K562 (cell line): ENCODE results near the gene FBXO21. TPM values are rescaled to one million over a fixed set of nuclear protein-coding genes. Genes with fewer than 3 reads are reported as not detected.
A peak's percentile ranks its signal among the peaks of the same experiment; 100 is the strongest.
"Not testable (repeated sequence)": the region's sequence is repeated elsewhere in the genome, so short reads cannot be mapped to it uniquely, and the experiment has no call there.

ENCODE experiments used
- ATAC-seq: fragments of 200-7000 bp; cut with Tn5 transposase; 3 replicates; pipeline ENCODE4 v1.9.1; 2020; ENCODE audit warnings: moderate library complexity
- BruUV-seq: library from RNA; stranded (reverse); fragments of 400-500 nt; replicated peaks from 2 replicates; lab custom pipeline; 2021; lab: Mats Ljungman, UMichigan
- CTCF ChIA-PET: fragments of 300-600 bp; formaldehyde crosslinking; extraction: SDS; loops from one replicate; lab custom pipeline; 2021; ENCODE audit warnings: low intra/inter-chr PET ratio; lab: Yijun Ruan, JAX
- POLR2A ChIA-PET: fragments of 300-600, 350-650 bp; sonication (Branson Sonifier 250); formaldehyde crosslinking; extraction: SDS; loops from one replicate; lab custom pipeline; 2021; ENCODE audit warnings: antibody characterized with exemption, inconsistent platforms; lab: Yijun Ruan, JAX
- DNase-seq, 4 experiments: peaks; one replicate each; pipeline versions ENCODE4 v3.0.0 to v3.0.0-alpha.2; 2011 to 2018; ENCODE audit warnings: low spot score in 3 of 4, mixed read lengths in 3 of 4; ENCODE audit errors: extremely low read depth in 1 of 4
- FAIRE-seq: peaks from 2 replicates; lab custom pipeline; 2011; peaks lifted over from hg19 to GRCh38; lab: Jason Lieb, UNC
- H2AFZ ChIP-seq: 2 replicates; pipeline ENCODE4 v1.6.0; 2011; ENCODE audit warnings: low read depth, low read length, control low read depth, inconsistent platforms
- H3K27ac ChIP-seq: fragments of 200-600 bp; 3 replicates; pipeline ENCODE4 v1.8.0; 2011; ENCODE audit warnings: low read depth, mild to moderate bottlenecking, control low read depth, inconsistent platforms, low read length, moderate library complexity, mixed read lengths; ENCODE audit errors: extremely low read depth
- H3K27me3 ChIP-seq, 2 experiments: fragments of 300-600 bp in 1 of 2; 2 replicates in 1 of 2; 3 replicates in 1 of 2; pipeline versions ENCODE4 v1.6.0 to v1.8.0; 2011; ENCODE audit warnings: inconsistent platforms in 2 of 2, low read length in 2 of 2, mild to moderate bottlenecking in 1 of 2, mixed read lengths in 1 of 2, moderate library complexity in 1 of 2; ENCODE audit not compliant: control insufficient read depth in 2 of 2, insufficient read depth in 2 of 2
- H3K36me3 ChIP-seq: fragments of 300-600 bp; 3 replicates; pipeline ENCODE4 v1.8.0; 2011; ENCODE audit warnings: mild to moderate bottlenecking, low read length, inconsistent platforms; ENCODE audit not compliant: control insufficient read depth, insufficient read depth
- H3K4me1 ChIP-seq, 2 experiments: fragments of 200-600 bp in 1 of 2; replicated peaks in 1 of 2; 2 replicates in 1 of 2; 3 replicates in 1 of 2; pipeline versions ENCODE4 v1.5.1 to v1.8.0; 2011; ENCODE audit warnings: inconsistent platforms in 2 of 2, low read length in 2 of 2, mild to moderate bottlenecking in 1 of 2, mixed read lengths in 1 of 2, moderate library complexity in 1 of 2; ENCODE audit not compliant: control insufficient read depth in 2 of 2, insufficient read depth in 2 of 2
- H3K4me2 ChIP-seq: 2 replicates; pipeline ENCODE4 v1.6.1; 2011; ENCODE audit warnings: low read length, control low read depth, inconsistent platforms, mixed read lengths; ENCODE audit not compliant: insufficient read depth
- H3K4me3 ChIP-seq: fragments of 200-600 bp; sonication (generic), shearing (Covaris generic); 2 replicates; pipeline ENCODE4 v1.5.1; 2016; ENCODE audit warnings: control low read depth, inconsistent platforms
- H3K79me2 ChIP-seq: fragments of 200-600 bp; 3 replicates; pipeline ENCODE4 v1.8.0; 2011; ENCODE audit warnings: low read length, inconsistent platforms; ENCODE audit not compliant: control insufficient read depth, insufficient read depth
- H3K9ac ChIP-seq, 2 experiments: 2 replicates each; pipeline versions ENCODE4 v1.6.0 to v1.6.1; 2011; ENCODE audit warnings: low read depth in 2 of 2, low read length in 2 of 2, control low read depth in 1 of 2, inconsistent platforms in 1 of 2, mild to moderate bottlenecking in 1 of 2, mixed read lengths in 1 of 2; ENCODE audit not compliant: insufficient read depth in 1 of 2
- H3K9me1 ChIP-seq: one replicate; pipeline ENCODE4 v1.6.0; 2011; ENCODE audit warnings: inconsistent platforms, mild to moderate bottlenecking, low read length, moderate library complexity; ENCODE audit not compliant: control insufficient read depth, insufficient read depth
- H3K9me3 ChIP-seq: replicated peaks from 2 replicates; pipeline ENCODE4 v1.5.1; 2011; ENCODE audit warnings: low read depth, low read length, inconsistent platforms; ENCODE audit not compliant: control insufficient read depth, insufficient read depth
- H4K20me1 ChIP-seq: replicated peaks from 2 replicates; pipeline ENCODE4 v1.6.1; 2011; ENCODE audit warnings: low read length, inconsistent platforms, mixed read lengths; ENCODE audit not compliant: control insufficient read depth, insufficient read depth
- ATF1 ChIP-seq, 2 experiments: fragments of 450-650 bp in 1 of 2; IDR thresholded peaks; 2 replicates each; pipeline ENCODE4 v1.6.1; 2016; ENCODE audit warnings: missing compliant biosample characterization in 1 of 2, missing genetic modification characterization in 1 of 2
- LARP7 ChIP-seq: fragments of 450-650 bp; IDR thresholded peaks from 2 replicates; pipeline ENCODE4 v1.6.1; 2016
- MAFF ChIP-seq: IDR thresholded peaks from 2 replicates; pipeline ENCODE4 v1.6.1; 2012; ENCODE audit warnings: low read length, improper control_type of control experiment
- MAFK ChIP-seq: IDR thresholded peaks from 2 replicates; pipeline ENCODE4 v1.6.1; 2011; ENCODE audit warnings: low read length, improper control_type of control experiment
- ZNF347 ChIP-seq: fragments of 450-650 bp; formaldehyde crosslinking; IDR thresholded peaks from 2 replicates; pipeline ENCODE4 v1.4.0; 2020; ENCODE audit warnings: low read depth, mild to moderate bottlenecking, moderate library complexity
- WGBS: fragments of 100-300 bp; shearing (Covaris generic); methylation state at CpG from one replicate; pipeline ENCODE4 v1.1.6; 2016; ENCODE audit warnings: low coverage, mixed read lengths; ENCODE audit not compliant: insufficient coverage; ENCODE audit errors: missing lambda C conversion rate; 5-methylcytosine and 5-hydroxymethylcytosine counted together
- in situ Hi-C: fragments of 300-500 bp; cut with MboI; formaldehyde crosslinking; loops from 4 replicates; pipeline ENCODE4 v1.15.0; 2018; ENCODE audit warnings: inconsistent platforms, mixed read lengths
- intact Hi-C: fragments of 100-400 bp; cut with micrococcal nuclease; formaldehyde crosslinking; loops from 2 replicates; pipeline ENCODE4 v1.14.2; 2022
- polyA plus RNA-seq, 8 experiments: library from polyadenylated mRNA; depleted of rRNA in 4 of 8; stranded (reverse) in 5 of 8; unstranded in 3 of 8; fragments of >200 nt; fragmentation: Nextera tagmentation in 2 of 8; fragmentation: Illumina TruSeq in 1 of 8; extraction: Ambion mirVana in 2 of 8; extraction: Trizol in 1 of 8; gene quantifications; 2 replicates each; pipeline versions ENCODE4 v1.2.1 to v1.2.3, GENCODE V29; 2011 to 2014; ENCODE audit warnings: inconsistent platforms in 1 of 8, missing spikeins in 1 of 8
- total RNA-seq, 7 experiments: library from RNA; depleted of rRNA in 6 of 7; stranded (reverse); fragments of >200 nt in 6 of 7; fragmentation: Illumina TruSeq in 2 of 7; extraction: Trizol in 2 of 7; gene quantifications; 2 replicates each; pipeline versions ENCODE4 v1.2.1 to v1.2.3, GENCODE V29; 2011 to 2021; ENCODE audit warnings: low replicate concordance in 1 of 7
- TF ChIP-seq, protein P1 (sequence below), 2 experiments: fragments of 450-650 bp; IDR thresholded peaks; 2 replicates each; pipeline ENCODE4 v1.6.1; 2016

The FBXO21 gene
- total and polyA plus RNA-seq, 9 of the 15 experiments (the other 6 are each of a cell fraction or from before 2014, with no cell fraction given), result 3.0 to 50.9 (median 9.1) TPM

- H3K9me1 ChIP-seq, result peaks cover 5% of the 10 kb centered on the region
- no peaks in the 10 kb centered on the region for H3K79me2 ChIP-seq
- no peak overlapping the region for H3K27ac ChIP-seq
- CTCF ChIA-PET, result no interaction called here
- H3K27me3 ChIP-seq, result peaks cover 22 to 46% of the 10 kb centered on the region in 2 experiments; a peak in 4 of 5 replicates
- H2AFZ ChIP-seq, result no peak overlapping the region
- no peaks in the 10 kb centered on the region for H3K9me3 ChIP-seq
- H3K4me2 ChIP-seq, result no peak overlapping the region
- H3K36me3 ChIP-seq, result no peaks in the 10 kb centered on the region
- H3K9ac ChIP-seq, result no peak overlapping the region
- H3K4me3 ChIP-seq, result no peak overlapping the region
- TF ChIP-seq ZNF347 (CRISPR knock-in tag) (no peak), LARP7 (no peak), ATF1 (CRISPR knock-in tag; IDR thresholded peaks at IDR 0.05) (no peak), ATF1 (tag; IDR thresholded peaks at IDR 0.05) (no peak), MAFK (0 out of 2 replicates have a peak, but pooled peaks have one; percentile 10), MAFF (0 out of 2 replicates have a peak, but pooled peaks have one; percentile 23)
- TF ChIP-seq, protein P1, sequence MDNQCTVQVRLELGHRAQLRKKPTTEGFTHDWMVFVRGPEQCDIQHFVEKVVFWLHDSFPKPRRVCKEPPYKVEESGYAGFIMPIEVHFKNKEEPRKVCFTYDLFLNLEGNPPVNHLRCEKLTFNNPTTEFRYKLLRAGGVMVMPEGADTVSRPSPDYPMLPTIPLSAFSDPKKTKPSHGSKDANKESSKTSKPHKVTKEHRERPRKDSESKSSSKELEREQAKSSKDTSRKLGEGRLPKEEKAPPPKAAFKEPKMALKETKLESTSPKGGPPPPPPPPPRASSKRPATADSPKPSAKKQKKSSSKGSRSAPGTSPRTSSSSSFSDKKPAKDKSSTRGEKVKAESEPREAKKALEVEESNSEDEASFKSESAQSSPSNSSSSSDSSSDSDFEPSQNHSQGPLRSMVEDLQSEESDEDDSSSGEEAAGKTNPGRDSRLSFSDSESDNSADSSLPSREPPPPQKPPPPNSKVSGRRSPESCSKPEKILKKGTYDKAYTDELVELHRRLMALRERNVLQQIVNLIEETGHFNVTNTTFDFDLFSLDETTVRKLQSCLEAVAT (IDR thresholded peaks at IDR 0.05), result no peak
- TF ChIP-seq, all 486 proteins: peak for 2
- in situ Hi-C loops (no loop called here), intact Hi-C loops (no loop called here)
- DNase-seq (no peak), ATAC-seq (no peak), FAIRE-seq (no peak)
- Histone ChIP-seq H4K20me1 (no peaks in the 10 kb centered on the region), H3K4me1 (no peaks in the 10 kb centered on the region)
- WGBS, result 2% methylated on average over 6 of the region's 6 CpGs
- POLR2A ChIA-PET, result no interaction called here
- no TSS peak for BruUV-seq
These were observed 34.9 kb upstream of the FBXO21 start for GRCh38 chr12:117225179-117225578.

GRCh38 chr12:117220947-117221346 lies 30.7 kb upstream of the FBXO21 start:
- intact Hi-C loops, H3K9me1 ChIP-seq, DNase-seq, H3K9me3 ChIP-seq, H3K4me3 ChIP-seq, H3K27ac ChIP-seq, H4K20me1 ChIP-seq, CTCF ChIA-PET, FAIRE-seq, in situ Hi-C loops, H3K4me1 ChIP-seq, H3K9ac ChIP-seq, ATAC-seq, H3K36me3 ChIP-seq, H3K79me2 ChIP-seq, BruUV-seq, H3K4me2 ChIP-seq, H2AFZ ChIP-seq: not testable (repeated sequence)
- peaks cover 38 to 57% of the 10 kb centered on the region in 2 experiments for H3K27me3 ChIP-seq
- 1% methylated on average over 5 of the region's 5 CpGs for WGBS
- POLR2A ChIA-PET, result interaction anchor here (0.5 to 1.0 kb wide), 3 partner anchors 11 to 467 kb away, joined by 3 to 5 read pairs (median 3); no protein-coding TSS in a partner anchor
